ENCODE results near the gene OPCML. TPM values are rescaled to one million over a fixed set of nuclear protein-coding genes. Genes with fewer than 3 reads are reported as not detected.

The OPCML gene
- total RNA-seq, 4 donors from 2014 or later, result not detected

DNA sequence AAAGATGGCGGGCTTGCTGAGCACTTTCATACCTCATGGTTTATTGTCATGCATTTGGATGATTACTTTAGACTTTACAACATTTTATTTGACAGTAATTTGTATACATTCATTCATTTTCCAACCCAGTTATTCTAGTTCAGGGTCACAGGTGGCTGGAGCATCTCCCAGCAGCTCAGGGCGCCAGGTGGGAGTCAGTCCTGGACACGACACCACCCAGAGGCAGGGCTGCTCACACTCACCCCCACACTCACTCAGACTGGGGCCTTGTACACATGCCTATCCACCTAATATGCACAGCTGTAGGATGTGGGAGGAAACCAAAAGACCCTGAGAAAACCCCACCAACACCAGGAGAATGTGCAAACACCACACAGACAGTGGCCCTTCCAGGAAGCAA, 123.9 kb downstream of the OPCML start:
- Histone ChIP-seq H3K27me3 (no peaks in the 10 kb centered on the region), H3K9me3 (no peaks in the 10 kb centered on the region), H3K36me3 (no peaks in the 10 kb centered on the region), H3K4me3 (no peak overlapping the region), H3K4me1 (no peaks in the 10 kb centered on the region), H3K27ac (no peak overlapping the region)
- no peak for DNase-seq
- 78 to 81% methylated on average over 3 of the region's 3 CpGs for WGBS, 2 donors (ENCODE audit: low coverage in 1 of 2)
- in situ Hi-C loops (cut with MboI; ENCODE audit: low pct_ligation_motif_present in 1 of 4, low pct_unique_long_range_greater_than_20kb in 1 of 4, low sequenced_read_pairs in 3 of 4), result no loop called here
- intact Hi-C loops (cut with DNase I; ENCODE audit: low total_unique reads), result no loop called here
- no peak for TF ChIP-seq POLR2A (IDR thresholded peaks at IDR 0.05)
- TF ChIP-seq, protein P1, sequence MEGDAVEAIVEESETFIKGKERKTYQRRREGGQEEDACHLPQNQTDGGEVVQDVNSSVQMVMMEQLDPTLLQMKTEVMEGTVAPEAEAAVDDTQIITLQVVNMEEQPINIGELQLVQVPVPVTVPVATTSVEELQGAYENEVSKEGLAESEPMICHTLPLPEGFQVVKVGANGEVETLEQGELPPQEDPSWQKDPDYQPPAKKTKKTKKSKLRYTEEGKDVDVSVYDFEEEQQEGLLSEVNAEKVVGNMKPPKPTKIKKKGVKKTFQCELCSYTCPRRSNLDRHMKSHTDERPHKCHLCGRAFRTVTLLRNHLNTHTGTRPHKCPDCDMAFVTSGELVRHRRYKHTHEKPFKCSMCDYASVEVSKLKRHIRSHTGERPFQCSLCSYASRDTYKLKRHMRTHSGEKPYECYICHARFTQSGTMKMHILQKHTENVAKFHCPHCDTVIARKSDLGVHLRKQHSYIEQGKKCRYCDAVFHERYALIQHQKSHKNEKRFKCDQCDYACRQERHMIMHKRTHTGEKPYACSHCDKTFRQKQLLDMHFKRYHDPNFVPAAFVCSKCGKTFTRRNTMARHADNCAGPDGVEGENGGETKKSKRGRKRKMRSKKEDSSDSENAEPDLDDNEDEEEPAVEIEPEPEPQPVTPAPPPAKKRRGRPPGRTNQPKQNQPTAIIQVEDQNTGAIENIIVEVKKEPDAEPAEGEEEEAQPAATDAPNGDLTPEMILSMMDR (IDR thresholded peaks at IDR 0.05), result no peak
- TF ChIP-seq EP300 (IDR thresholded peaks at IDR 0.05; ENCODE audit: low read depth), result no peak
- TF ChIP-seq POLR2AphosphoS5 (IDR thresholded peaks at IDR 0.05), result no peak

DNA sequence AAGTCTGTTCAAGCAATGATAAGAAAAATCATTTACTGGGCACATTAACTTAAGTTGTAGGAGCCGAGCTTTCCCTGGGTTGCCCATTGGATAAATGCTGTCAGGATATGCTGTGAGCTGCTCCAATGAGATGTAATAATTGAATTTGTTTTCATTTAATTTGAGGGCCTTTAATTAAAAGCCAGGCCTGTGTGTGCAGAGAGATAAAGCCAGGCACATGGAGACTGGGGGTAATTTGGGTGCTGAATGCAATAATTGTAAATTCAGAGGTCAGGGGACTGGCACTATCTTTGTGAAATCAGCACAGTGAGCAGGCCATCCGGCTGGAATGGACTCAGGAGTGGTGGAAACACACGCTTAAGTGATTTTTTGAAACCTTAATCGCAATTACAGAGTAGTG, 125.8 kb downstream of the OPCML start:
- no peak for TF ChIP-seq EP300 (IDR thresholded peaks at IDR 0.05; ENCODE audit: low read depth)
- TF ChIP-seq, protein P1 (IDR thresholded peaks at IDR 0.05), result no peak
- no peak for TF ChIP-seq POLR2A (IDR thresholded peaks at IDR 0.05)
- TF ChIP-seq POLR2AphosphoS5 (IDR thresholded peaks at IDR 0.05), result no peak
- H3K9me3 ChIP-seq, result no peaks in the 10 kb centered on the region
- no peak overlapping the region for H3K27ac ChIP-seq
- no peaks in the 10 kb centered on the region for H3K4me1 ChIP-seq
- in situ Hi-C loops (cut with MboI; ENCODE audit: low pct_ligation_motif_present in 1 of 4, low pct_unique_long_range_greater_than_20kb in 1 of 4, low sequenced_read_pairs in 3 of 4) (no loop called here), intact Hi-C loops (cut with DNase I; ENCODE audit: low total_unique reads) (no loop called here)
- WGBS, 2 donors (ENCODE audit: low coverage in 1 of 2), result 64 to 86% methylated on average over 3 to 4 of the region's 4 CpGs
- no peak for DNase-seq
- H3K4me3 ChIP-seq, result no peak overlapping the region
- H3K36me3 ChIP-seq, result no peaks in the 10 kb centered on the region
- H3K27me3 ChIP-seq, result no peaks in the 10 kb centered on the region

DNA sequence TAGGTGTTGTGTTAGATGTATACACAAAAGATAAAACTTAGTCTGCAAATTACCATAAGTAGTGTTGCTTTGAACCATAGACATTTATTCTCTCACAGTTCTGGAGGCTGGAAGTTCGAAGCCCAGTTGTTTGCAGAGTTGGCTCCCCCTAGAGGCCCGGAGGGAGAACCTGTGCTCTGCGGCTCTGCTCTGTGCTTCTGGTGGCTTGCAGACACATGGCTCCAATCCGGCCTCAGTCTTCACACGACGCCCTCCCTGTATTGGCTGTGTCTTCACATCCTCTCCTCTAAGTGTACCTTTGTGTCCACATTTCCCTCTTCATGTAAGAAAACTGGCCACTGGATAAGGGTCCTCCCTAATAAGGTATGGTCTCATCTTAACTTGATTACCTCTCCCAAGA, 128.4 kb downstream of the OPCML start:
- no peak overlapping the region for H3K27ac ChIP-seq
- H3K4me3 ChIP-seq, result no peak overlapping the region
- H3K36me3 ChIP-seq, result no peaks in the 10 kb centered on the region
- no peaks in the 10 kb centered on the region for H3K27me3 ChIP-seq
- no peaks in the 10 kb centered on the region for H3K4me1 ChIP-seq
- in situ Hi-C loops (cut with MboI; ENCODE audit: low pct_ligation_motif_present in 1 of 4, low pct_unique_long_range_greater_than_20kb in 1 of 4, low sequenced_read_pairs in 3 of 4), result no loop called here
- intact Hi-C loops (cut with DNase I; ENCODE audit: low total_unique reads), result no loop called here
- no peaks in the 10 kb centered on the region for H3K9me3 ChIP-seq
- no peak for TF ChIP-seq EP300 (IDR thresholded peaks at IDR 0.05; ENCODE audit: low read depth)
- TF ChIP-seq, protein P1 (IDR thresholded peaks at IDR 0.05), result peak in 1 of 5 experiments; percentile 4
- 82 to 93% methylated on average over 3 to 6 of the region's 6 CpGs for WGBS, 2 donors (ENCODE audit: low coverage in 1 of 2)
- DNase-seq, result no peak

DNA sequence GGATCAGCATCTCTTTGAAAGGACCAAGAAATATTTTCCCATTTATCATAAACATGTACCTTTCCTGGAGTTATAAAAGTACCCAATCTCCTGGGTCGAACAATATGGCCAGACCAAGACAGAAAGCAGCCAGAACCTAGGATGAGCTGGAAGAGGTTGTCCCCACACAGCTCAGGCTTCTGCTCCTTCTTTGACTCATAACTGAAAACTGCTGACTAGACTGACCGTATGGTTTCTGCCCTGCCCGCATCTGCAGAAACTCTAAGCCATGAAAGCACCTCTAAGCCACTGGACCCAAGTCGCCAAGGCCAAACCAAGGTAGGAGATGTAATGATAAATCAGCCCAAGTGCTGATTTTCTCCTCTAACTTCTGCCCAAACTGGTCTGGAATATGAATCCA, 129.8 kb downstream of the OPCML start:
- H3K9me3 ChIP-seq, result no peaks in the 10 kb centered on the region
- intact Hi-C loops (cut with DNase I; ENCODE audit: low total_unique reads), result no loop called here
- no peak for TF ChIP-seq POLR2A (IDR thresholded peaks at IDR 0.05)
- TF ChIP-seq, protein P1 (IDR thresholded peaks at IDR 0.05), result no peak
- no peak for TF ChIP-seq POLR2AphosphoS5 (IDR thresholded peaks at IDR 0.05)
- H3K36me3 ChIP-seq, result no peaks in the 10 kb centered on the region
- no peak for DNase-seq
- no peak overlapping the region for H3K4me3 ChIP-seq
- H3K27ac ChIP-seq, result no peak overlapping the region
- 80 to 85% methylated on average over 1 to 4 of the region's 4 CpGs for whole genome bisulfite sequencing, 2 donors (ENCODE audit: low coverage in 1 of 2)
- H3K27me3 ChIP-seq, result no peaks in the 10 kb centered on the region
- in situ Hi-C loops (cut with MboI; ENCODE audit: low pct_ligation_motif_present in 1 of 4, low pct_unique_long_range_greater_than_20kb in 1 of 4, low sequenced_read_pairs in 3 of 4), result no loop called here
- no peaks in the 10 kb centered on the region for H3K4me1 ChIP-seq

Measured in transverse colon (tissue), 4 donors.